Stomach smooth muscle (tissue), 2 donors: ENCODE measurements around the gene IFNL4.
A peak's percentile ranks its signal among the peaks of the same experiment; 100 is the strongest.
"Not testable (repeated sequence)": the region's sequence is repeated elsewhere in the genome, so short reads cannot be mapped to it uniquely, and the experiment has no call there.

Experiments
- H3K27ac ChIP-seq: one replicate; pipeline ENCODE4 v1.7.0; 2013; ENCODE audit warnings: mild to moderate bottlenecking, low read length, inconsistent platforms
- H3K27me3 ChIP-seq, 2 donors: one replicate each; pipeline ENCODE4 v1.7.0; 2013; ENCODE audit warnings: low read length in 2 of 2; ENCODE audit not compliant: insufficient read depth in 2 of 2, control insufficient read depth in 1 of 2
- H3K36me3 ChIP-seq, 2 donors: one replicate each; pipeline ENCODE4 v1.7.0; 2013; ENCODE audit warnings: low read length in 2 of 2; ENCODE audit not compliant: control insufficient read depth in 2 of 2, insufficient read depth in 2 of 2
- H3K4me1 ChIP-seq: one replicate; pipeline ENCODE4 v1.7.0; 2013; ENCODE audit warnings: low read length; ENCODE audit not compliant: control insufficient read depth, insufficient read depth
- H3K4me3 ChIP-seq, 2 donors: one replicate each; pipeline ENCODE4 v1.7.0; 2013; ENCODE audit warnings: low read length in 2 of 2
- H3K9ac ChIP-seq, 2 donors: one replicate each; pipeline ENCODE4 v1.7.0; 2013; ENCODE audit warnings: low read length in 2 of 2, mild to moderate bottlenecking in 1 of 2
- H3K9me3 ChIP-seq, 2 donors: one replicate each; pipeline ENCODE4 v1.7.0; 2013; ENCODE audit warnings: low read length in 2 of 2; ENCODE audit not compliant: control insufficient read depth in 2 of 2
- donor health status: healthy.
- donor health status: Pancreatic carcinoma.

IFNL4 gene

GRCh38 chr19:39254531-39255345 is 6.1 kb upstream of the IFNL4 start:
- Histone ChIP-seq H3K27ac (no peak overlapping the region), H3K4me1 (no peaks in the 10 kb centered on the region), H3K9me3 (no peaks in the 10 kb centered on the region), H3K4me3 (no peak overlapping the region), H3K27me3 (peaks cover 13% of the 10 kb centered on the region in 2 donors), H3K36me3 (no peaks in the 10 kb centered on the region), H3K9ac (no peak overlapping the region)

GRCh38 chr19:39253374-39254149 is 4.9 kb upstream of the IFNL4 start:
- Histone ChIP-seq H3K36me3 (no peaks in the 10 kb centered on the region), H3K27me3 (peaks cover 16 to 23% of the 10 kb centered on the region in 2 donors)

GRCh38 chr19:39252458-39252857 is 3.8 kb upstream of the IFNL4 start:
- Histone ChIP-seq H3K4me1 (peaks cover 5% of the 10 kb centered on the region), H3K36me3 (no peaks in the 10 kb centered on the region), H3K27ac (no peak overlapping the region), H3K27me3 (peaks cover 27 to 29% of the 10 kb centered on the region in 2 donors), H3K4me3 (no peak overlapping the region), H3K9ac (no peak overlapping the region), H3K9me3 (no peaks in the 10 kb centered on the region)

More at GRCh38 chr19:39253374-39254149, 4.9 kb upstream of the IFNL4 start:
- Histone ChIP-seq H3K4me3 (no peak overlapping the region), H3K27ac (no peak overlapping the region), H3K9me3 (no peaks in the 10 kb centered on the region), H3K4me1 (no peaks in the 10 kb centered on the region), H3K9ac (no peak overlapping the region)

GRCh38 chr19:39251846-39252245 is 3.2 kb upstream of the IFNL4 start:
- H3K27ac ChIP-seq = no peak overlapping the region
- no peak overlapping the region for H3K4me3 ChIP-seq
- no peaks in the 10 kb centered on the region for H3K36me3 ChIP-seq
- no peak overlapping the region for H3K9ac ChIP-seq
- no peaks in the 10 kb centered on the region for H3K9me3 ChIP-seq
- peaks cover 30 to 33% of the 10 kb centered on the region in 2 donors for H3K27me3 ChIP-seq
- peaks cover 7% of the 10 kb centered on the region for H3K4me1 ChIP-seq

GRCh38 chr19:39251081-39251480 is 2.4 kb upstream of the IFNL4 start:
- Histone ChIP-seq H3K4me3 (no peak overlapping the region), H3K27ac (no peak overlapping the region), H3K27me3 (peaks cover 30 to 34% of the 10 kb centered on the region in 2 donors), H3K9ac (no peak overlapping the region), H3K36me3 (no peaks in the 10 kb centered on the region), H3K9me3 (no peaks in the 10 kb centered on the region), H3K4me1 (peaks cover 7% of the 10 kb centered on the region)

- Histone ChIP-seq H3K9me3 (no peaks in the 10 kb centered on the region), H3K4me1 (peaks cover 7% of the 10 kb centered on the region), H3K9ac (no peak overlapping the region), H3K4me3 (peak overlapping the region in 1 of 2 donors; percentile 54), H3K36me3 (no peaks in the 10 kb centered on the region), H3K27ac (no peak overlapping the region), H3K27me3 (peaks cover 30% of the 10 kb centered on the region in 2 donors)
Observed at GRCh38 chr19:39247701-39248664, 673 bp downstream of the IFNL4 start.

GRCh38 chr19:39246951-39247669 is 1.5 kb downstream of the IFNL4 start:
- H3K27ac ChIP-seq = no peak overlapping the region

GRCh38 chr19:39245166-39245565 is 3.5 kb downstream of the IFNL4 start:
- H3K27ac ChIP-seq, H3K9ac ChIP-seq, H3K36me3 ChIP-seq, H3K4me3 ChIP-seq, H3K4me1 ChIP-seq, H3K9me3 ChIP-seq: not testable (repeated sequence)
- H3K27me3 ChIP-seq = peaks cover 28 to 29% of the 10 kb centered on the region in 2 donors

More at GRCh38 chr19:39246951-39247669, 1.5 kb downstream of the IFNL4 start:
- Histone ChIP-seq H3K36me3 (no peaks in the 10 kb centered on the region), H3K4me1 (peaks cover 7% of the 10 kb centered on the region), H3K9ac (no peak overlapping the region), H3K4me3 (peak overlapping the region in 1 of 2 donors; percentile 54), H3K27me3 (peaks cover 30% of the 10 kb centered on the region in 2 donors), H3K9me3 (no peaks in the 10 kb centered on the region)

GRCh38 chr19:39244410-39245100 is 4.1 kb downstream of the IFNL4 start, which contains the start of gene IFNL3:
Gene IFNL3, minus strand, starts transcription at chr19:39245006. Its CDS starts 39 bp downstream, at chr19:39244967.
- H3K4me1 ChIP-seq, H3K36me3 ChIP-seq, H3K9ac ChIP-seq, H3K27ac ChIP-seq, H3K4me3 ChIP-seq, H3K9me3 ChIP-seq: not testable (repeated sequence)
- peaks cover 25% of the 10 kb centered on the region in 2 donors for H3K27me3 ChIP-seq
